CD4-positive, alpha-beta memory T cell (primary cell): ENCODE measurements around the gene GOLPH3. TPM values are rescaled to one million over a fixed set of nuclear protein-coding genes. Genes with fewer than 3 reads are reported as not detected.

Source experiments
- CTCF ChIA-PET: fragments of 350-600 bp; sonication (Branson Sonifier 250); formaldehyde crosslinking; loops from one replicate; lab custom pipeline; 2021; ENCODE audit warnings: inconsistent platforms; ENCODE audit not compliant: partially characterized antibody; lab: Charles Lee
- POLR2A ChIA-PET: fragments of 350-600 bp; sonication (Branson Sonifier 250); formaldehyde crosslinking; loops from one replicate; lab custom pipeline; 2021; ENCODE audit not compliant: partially characterized antibody; lab: Charles Lee
- DNase-seq, 5 donors: peaks; one replicate each; pipeline versions ENCODE4 v3.0.0 to v3.0.0-alpha.2; 2020 to 2022; ENCODE audit warnings: mixed read lengths in 1 of 5
- H3K27ac ChIP-seq: one replicate; pipeline ENCODE4 v1.7.0; 2013; ENCODE audit warnings: low read depth, low read length
- H3K27me3 ChIP-seq: 2 replicates; pipeline ENCODE4 v1.7.0; 2013; ENCODE audit warnings: mild to moderate bottlenecking, low read length, moderate library complexity; ENCODE audit not compliant: insufficient read depth
- H3K36me3 ChIP-seq: 2 replicates; pipeline ENCODE4 v1.7.0; 2013; ENCODE audit warnings: mild to moderate bottlenecking, low read length, moderate library complexity; ENCODE audit not compliant: insufficient read depth
- H3K4me1 ChIP-seq: 2 replicates; pipeline ENCODE4 v1.7.0; 2013; ENCODE audit warnings: mild to moderate bottlenecking, low read length, moderate library complexity; ENCODE audit not compliant: insufficient read depth
- H3K4me3 ChIP-seq, 2 donors: one replicate each; pipeline ENCODE4 v1.7.0; 2013; ENCODE audit warnings: low read length in 2 of 2, mild to moderate bottlenecking in 1 of 2
- H3K9me3 ChIP-seq, 2 donors: one replicate each; pipeline ENCODE4 v1.7.0; 2013; ENCODE audit warnings: low read length in 2 of 2, control low read depth in 1 of 2; ENCODE audit not compliant: control insufficient read depth in 1 of 2
- H3K27ac Mint-ChIP-seq, 7 donors: one replicate each; pipeline ENCODE4 v1.8.0; 2020 to 2021; ENCODE audit warnings: mixed read lengths in 7 of 7, mild to moderate bottlenecking in 6 of 7, inconsistent platforms in 3 of 7, moderate library complexity in 3 of 7
- H3K27me3 Mint-ChIP-seq, 2 donors: one replicate each; pipeline ENCODE4 v1.8.0; 2020 to 2021; ENCODE audit warnings: mixed read lengths in 2 of 2
- H3K36me3 Mint-ChIP-seq, 2 donors: one replicate each; pipeline ENCODE4 v1.8.0; 2020 to 2021; ENCODE audit warnings: mixed read lengths in 2 of 2, inconsistent platforms in 1 of 2, mild to moderate bottlenecking in 1 of 2
- H3K4me1 Mint-ChIP-seq, 4 donors: one replicate each; pipeline ENCODE4 v1.8.0; 2020 to 2021; ENCODE audit warnings: mixed read lengths in 4 of 4, mild to moderate bottlenecking in 1 of 4
- H3K4me3 Mint-ChIP-seq, 8 donors: one replicate each; pipeline ENCODE4 v1.8.0; 2020 to 2021; ENCODE audit warnings: mixed read lengths in 8 of 8, mild to moderate bottlenecking in 7 of 8, moderate library complexity in 6 of 8, inconsistent platforms in 3 of 8
- H3K9me3 Mint-ChIP-seq, 8 donors: one replicate each; pipeline ENCODE4 v1.8.0; 2020 to 2021; ENCODE audit warnings: mixed read lengths in 8 of 8, mild to moderate bottlenecking in 5 of 8, inconsistent platforms in 3 of 8, moderate library complexity in 1 of 8
- intact Hi-C: fragments of 100-400 bp; cut with micrococcal nuclease; formaldehyde crosslinking; loops from one replicate; pipeline ENCODE4 v1.15.1; 2023
- polyA plus RNA-seq, 2 donors: library from polyadenylated mRNA; unstranded; fragments of 300-500 nt; fragmentation: Illumina TruSeq; gene quantifications; one replicate each; pipeline ENCODE4 v1.2.3, GENCODE V29; 2021
- total RNA-seq, 2 experiments: library from RNA; stranded (reverse); gene quantifications; one replicate each; pipeline ENCODE4 v1.2.3, GENCODE V29; 2021

The GOLPH3 gene
- total and polyA plus RNA-seq, 4 experiments from 2014 or later, result 67.4 to 107 (median 86.2) TPM

DNA sequence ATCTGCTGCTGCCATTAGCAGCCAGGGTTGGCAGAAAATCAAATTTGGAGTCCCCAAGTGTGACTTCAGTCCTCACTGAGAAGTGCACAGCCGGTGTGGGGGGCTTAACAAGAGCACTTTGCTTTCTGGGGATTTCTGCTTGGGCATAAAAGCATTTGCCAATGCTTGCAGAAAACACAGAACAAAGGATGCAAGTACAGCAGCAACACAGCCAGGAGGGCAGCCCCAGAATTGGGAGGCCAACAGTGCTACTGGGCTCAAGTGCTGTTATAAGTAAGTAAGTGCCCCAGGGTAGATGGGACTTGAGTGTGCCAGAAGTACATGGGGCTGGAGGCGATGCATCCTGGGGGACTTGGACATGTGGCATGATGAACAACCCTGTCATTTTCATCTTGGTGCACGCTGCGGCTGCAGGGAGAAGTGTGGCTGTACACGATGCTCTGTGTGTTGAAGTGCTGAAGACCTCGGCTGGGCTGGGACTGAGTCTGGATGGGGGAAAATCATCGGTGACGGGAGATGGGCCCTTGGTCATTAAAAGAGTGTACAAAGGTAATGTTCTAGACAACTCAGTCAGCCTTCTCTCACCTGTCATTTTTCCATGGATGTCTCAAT, 73.3 kb downstream of the GOLPH3 start:
- intact Hi-C loops, result no loop called here
- peaks cover 44 to 48% of the 10 kb centered on the region in 2 donors for H3K36me3 Mint-ChIP-seq
- Histone ChIP-seq H3K9me3 (no peaks in the 10 kb centered on the region), H3K4me1 (no peaks in the 10 kb centered on the region), H3K27me3 (no peaks in the 10 kb centered on the region), H3K27ac (no peak overlapping the region), H3K4me3 (no peak overlapping the region), H3K36me3 (peaks cover 12% of the 10 kb centered on the region)
- no peak overlapping the region for H3K4me3 Mint-ChIP-seq
- H3K4me1 Mint-ChIP-seq, result peaks cover 0 to 1% (median 0%) of the 10 kb centered on the region in 4 donors
- H3K27ac Mint-ChIP-seq, result no peak overlapping the region
- H3K27me3 Mint-ChIP-seq, result no peaks in the 10 kb centered on the region
- CTCF ChIA-PET, result no interaction called here
- no peaks in the 10 kb centered on the region for H3K9me3 Mint-ChIP-seq
- POLR2A ChIA-PET, result no interaction called here
- no peak for DNase-seq

GRCh38 chr5:32100230-32100629, 73.9 kb downstream of the GOLPH3 start:
- Mint-ChIP-seq H3K4me1 (peaks cover 0 to 1% (median 0%) of the 10 kb centered on the region in 4 donors), H3K4me3 (no peak overlapping the region)

GRCh38 chr5:32099486-32100035, 74.6 kb downstream of the GOLPH3 start:
- peaks cover 35 to 40% of the 10 kb centered on the region in 2 donors for H3K36me3 Mint-ChIP-seq

More at GRCh38 chr5:32100230-32100629, 73.9 kb downstream of the GOLPH3 start:
- CTCF ChIA-PET, result interaction anchor here (1.1 kb wide), 1 partner anchor 131 kb away, joined by 3 read pairs; no protein-coding TSS in a partner anchor
- Histone ChIP-seq H3K4me1 (no peaks in the 10 kb centered on the region), H3K27ac (no peak overlapping the region), H3K9me3 (no peaks in the 10 kb centered on the region), H3K27me3 (no peaks in the 10 kb centered on the region), H3K4me3 (no peak overlapping the region), H3K36me3 (peaks cover 12% of the 10 kb centered on the region)
- Mint-ChIP-seq H3K9me3 (no peaks in the 10 kb centered on the region), H3K27me3 (no peaks in the 10 kb centered on the region), H3K27ac (peak overlapping the region in 1 of 7 donors; percentile 61), H3K36me3 (peaks cover 39 to 44% of the 10 kb centered on the region in 2 donors)
- DNase-seq, result no peak
- intact Hi-C loops, result no loop called here
- POLR2A ChIA-PET, result no interaction called here

DNA sequence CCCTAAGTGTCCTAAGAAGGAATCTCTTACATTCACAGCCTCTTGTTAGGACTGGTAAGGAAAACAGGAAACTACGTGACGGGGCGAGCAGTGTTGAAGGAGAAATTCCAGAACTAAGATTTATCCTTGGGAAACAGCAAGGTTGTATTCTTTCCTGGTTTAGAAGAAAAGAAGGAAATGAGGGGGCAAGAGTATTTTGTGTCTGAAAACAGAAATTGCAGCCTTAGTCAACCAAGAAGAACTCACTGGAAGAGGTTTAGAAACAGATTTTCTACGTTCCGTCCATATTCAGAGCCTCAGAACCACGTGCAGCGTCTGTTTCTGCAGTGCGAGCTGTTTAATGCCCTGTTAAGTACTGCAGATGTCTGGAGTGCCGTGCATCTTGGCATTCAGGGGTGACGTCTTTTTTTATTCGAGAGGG, 75.2 kb downstream of the GOLPH3 start:
- Histone ChIP-seq H3K4me1 (no peaks in the 10 kb centered on the region), H3K4me3 (no peak overlapping the region), H3K9me3 (no peaks in the 10 kb centered on the region), H3K27ac (no peak overlapping the region), H3K27me3 (no peaks in the 10 kb centered on the region), H3K36me3 (peaks cover 12% of the 10 kb centered on the region)
- intact Hi-C loops, result no loop called here
- ChIA-PET POLR2A (no interaction called here), CTCF (interaction anchor here (1.0 kb wide), 1 partner anchor 22 kb away, joined by 3 read pairs; no protein-coding TSS in a partner anchor)
- Mint-ChIP-seq H3K27me3 (no peaks in the 10 kb centered on the region), H3K4me3 (no peak overlapping the region), H3K27ac (no peak overlapping the region), H3K36me3 (peaks cover 34 to 38% of the 10 kb centered on the region in 2 donors), H3K4me1 (peaks cover 0 to 1% (median 0%) of the 10 kb centered on the region in 4 donors), H3K9me3 (no peaks in the 10 kb centered on the region)
- DNase-seq, result no peak

More at GRCh38 chr5:32099486-32100035, 74.6 kb downstream of the GOLPH3 start:
- ChIA-PET POLR2A (no interaction called here), CTCF (interaction anchor here (1.1 kb wide), 1 partner anchor 132 kb away, joined by 3 read pairs; no protein-coding TSS in a partner anchor)
- no peaks in the 10 kb centered on the region for H3K9me3 ChIP-seq
- Mint-ChIP-seq H3K27me3 (no peaks in the 10 kb centered on the region), H3K27ac (no peak overlapping the region), H3K4me3 (no peak overlapping the region), H3K4me1 (peaks cover 0 to 1% (median 0%) of the 10 kb centered on the region in 4 donors), H3K9me3 (no peaks in the 10 kb centered on the region)
- H3K4me1 ChIP-seq, result no peaks in the 10 kb centered on the region
- intact Hi-C loops, result no loop called here
- no peak overlapping the region for H3K27ac ChIP-seq
- H3K4me3 ChIP-seq, result no peak overlapping the region
- DNase-seq, result no peak
- no peaks in the 10 kb centered on the region for H3K27me3 ChIP-seq
- peaks cover 12% of the 10 kb centered on the region for H3K36me3 ChIP-seq

DNA sequence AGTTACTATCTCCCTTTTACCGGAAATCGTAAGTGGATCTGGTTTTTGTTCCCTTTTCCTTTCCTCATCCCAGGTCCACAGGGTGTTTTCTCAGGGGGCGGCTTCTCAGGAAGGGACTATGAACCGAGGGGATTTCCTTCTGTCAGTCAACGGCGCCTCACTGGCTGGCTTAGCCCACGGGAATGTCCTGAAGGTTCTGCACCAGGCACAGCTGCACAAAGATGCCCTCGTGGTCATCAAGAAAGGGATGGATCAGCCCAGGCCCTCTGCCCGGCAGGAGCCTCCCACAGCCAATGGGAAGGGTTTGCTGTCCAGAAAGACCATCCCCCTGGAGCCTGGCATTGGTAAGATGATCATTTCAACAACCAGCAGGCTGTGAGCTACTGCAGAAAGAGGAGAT, 75.8 kb downstream of the GOLPH3 start:
- POLR2A ChIA-PET, result no interaction called here
- H3K27ac ChIP-seq, result no peak overlapping the region
- no peaks in the 10 kb centered on the region for H3K4me1 ChIP-seq
- CTCF ChIA-PET, result interaction anchor here (1.0 kb wide), 1 partner anchor 21 kb away, joined by 3 read pairs; no protein-coding TSS in a partner anchor
- DNase-seq, result no peak
- H3K27me3 Mint-ChIP-seq, result no peaks in the 10 kb centered on the region
- H3K4me3 ChIP-seq, result no peak overlapping the region
- H3K4me3 Mint-ChIP-seq, result no peak overlapping the region
- no peaks in the 10 kb centered on the region for H3K27me3 ChIP-seq
- no peaks in the 10 kb centered on the region for H3K9me3 Mint-ChIP-seq
- H3K36me3 Mint-ChIP-seq, result peaks cover 29 to 32% of the 10 kb centered on the region in 2 donors
- H3K4me1 Mint-ChIP-seq, result peaks cover under 1 to 2% (median 1%) of the 10 kb centered on the region in 4 donors
- no peak overlapping the region for H3K27ac Mint-ChIP-seq
- intact Hi-C loops, result no loop called here
- H3K36me3 ChIP-seq, result peaks cover 12% of the 10 kb centered on the region
- H3K9me3 ChIP-seq, result no peaks in the 10 kb centered on the region

GRCh38 chr5:32096891-32097595, 77.1 kb downstream of the GOLPH3 start:
- no peaks in the 10 kb centered on the region for H3K27me3 Mint-ChIP-seq
- no peak overlapping the region for H3K27ac Mint-ChIP-seq

DNA sequence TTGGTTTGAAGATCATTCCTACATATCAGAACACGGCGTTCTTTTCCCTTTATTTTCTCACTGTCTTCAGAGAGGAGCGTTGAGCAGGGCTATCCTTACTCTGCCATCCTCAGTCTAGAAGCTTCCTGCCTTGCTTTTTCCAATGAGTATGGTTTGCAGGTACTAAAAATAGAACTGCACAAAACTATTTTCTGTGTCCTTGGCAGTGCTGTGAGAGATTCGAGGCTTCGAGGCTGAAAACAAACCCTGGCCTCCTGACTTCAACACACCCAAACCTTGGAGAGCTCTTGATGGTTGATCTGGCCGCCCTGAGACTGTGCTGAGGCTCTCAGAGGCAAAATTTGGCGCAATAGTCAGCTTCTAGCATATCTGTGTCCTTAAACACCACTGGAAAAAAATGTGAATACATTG, 78.9 kb downstream of the GOLPH3 start:
- Mint-ChIP-seq H3K36me3 (peaks cover 9 to 11% of the 10 kb centered on the region in 2 donors), H3K9me3 (no peaks in the 10 kb centered on the region), H3K4me1 (peaks cover 3 to 6% (median 5%) of the 10 kb centered on the region in 4 donors), H3K27ac (no peak overlapping the region), H3K4me3 (no peak overlapping the region), H3K27me3 (no peaks in the 10 kb centered on the region)
- Histone ChIP-seq H3K4me3 (no peak overlapping the region), H3K36me3 (peaks cover 6% of the 10 kb centered on the region), H3K27ac (no peak overlapping the region), H3K4me1 (no peaks in the 10 kb centered on the region), H3K9me3 (no peaks in the 10 kb centered on the region), H3K27me3 (no peaks in the 10 kb centered on the region)
- intact Hi-C loops, result no loop called here
- ChIA-PET CTCF (interaction anchor here (1.4 to 2.6 kb wide), 2 partner anchors 12 to 20 kb away, joined by 4 to 8 read pairs; no protein-coding TSS in a partner anchor), POLR2A (no interaction called here)
- no peak for DNase-seq

More at GRCh38 chr5:32096891-32097595, 77.1 kb downstream of the GOLPH3 start:
- Histone ChIP-seq H3K9me3 (no peaks in the 10 kb centered on the region), H3K36me3 (peaks cover 12% of the 10 kb centered on the region), H3K27me3 (no peaks in the 10 kb centered on the region), H3K4me1 (no peaks in the 10 kb centered on the region), H3K4me3 (no peak overlapping the region), H3K27ac (no peak overlapping the region)
- ChIA-PET CTCF (interaction anchor here (0.7 to 2.6 kb wide), 3 partner anchors 8 to 12 kb away, joined by 3 to 8 read pairs (median 3); no protein-coding TSS in a partner anchor), POLR2A (no interaction called here)
- Mint-ChIP-seq H3K9me3 (no peaks in the 10 kb centered on the region), H3K4me1 (peaks cover 3 to 6% (median 5%) of the 10 kb centered on the region in 4 donors), H3K36me3 (peaks cover 20 to 22% of the 10 kb centered on the region in 2 donors), H3K4me3 (no peak overlapping the region)
- intact Hi-C loops, result no loop called here
- no peak for DNase-seq
